KMS-11 (cell line): ENCODE results near the gene ALS2.
A peak's percentile ranks its signal among the peaks of the same experiment; 100 is the strongest.

Experiments
- H2AFZ ChIP-seq: fragments of 200-600 bp; sonication (generic); 2 replicates; pipeline ENCODE4 v1.6.1; 2016; ENCODE audit warnings: antibody characterized with exemption, mixed run types, low read depth
- H3K27ac ChIP-seq: fragments of 200-600 bp; sonication (generic); 2 replicates; pipeline ENCODE4 v1.6.1; 2016; ENCODE audit warnings: mild to moderate bottlenecking, mixed run types
- H3K27me3 ChIP-seq: fragments of 200-600 bp; sonication (generic); 2 replicates; pipeline ENCODE4 v1.6.1; 2017; ENCODE audit warnings: mild to moderate bottlenecking, low read depth, mixed run types, moderate library complexity; ENCODE audit not compliant: insufficient read depth
- H3K36me3 ChIP-seq: fragments of 200-600 bp; sonication (generic); 2 replicates; pipeline ENCODE4 v1.6.1; 2017; ENCODE audit warnings: mild to moderate bottlenecking, mixed run types; ENCODE audit not compliant: insufficient read depth
- H3K4me1 ChIP-seq: fragments of 200-600 bp; sonication (generic); 2 replicates; pipeline ENCODE4 v1.6.1; 2016; ENCODE audit warnings: mild to moderate bottlenecking, low read depth, mixed run types; ENCODE audit not compliant: poor library complexity, severe bottlenecking
- H3K4me2 ChIP-seq: fragments of 200-600 bp; sonication (generic); 2 replicates; pipeline ENCODE4 v1.7.0; 2016; ENCODE audit warnings: mild to moderate bottlenecking, mixed run types
- H3K4me3 ChIP-seq: fragments of 200-600 bp; sonication (generic); IDR thresholded peaks from 2 replicates; pipeline ENCODE4 v1.6.1; 2017; ENCODE audit warnings: low read depth, low read length, mixed read lengths; ENCODE audit not compliant: insufficient read depth
- H3K79me2 ChIP-seq: fragments of 200-600 bp; sonication (generic); 2 replicates; pipeline ENCODE4 v1.6.1; 2016; ENCODE audit warnings: low read depth, mixed run types; ENCODE audit not compliant: insufficient read depth
- H3K9ac ChIP-seq: fragments of 200-600 bp; sonication (generic); 2 replicates; pipeline ENCODE4 v1.6.1; 2016; ENCODE audit warnings: mild to moderate bottlenecking, mixed run types
- H4K20me1 ChIP-seq: fragments of 200-600 bp; sonication (generic); 2 replicates; pipeline ENCODE4 v1.6.1; 2016; ENCODE audit warnings: mild to moderate bottlenecking, mixed run types; ENCODE audit not compliant: insufficient read depth
- CTCF ChIP-seq: fragments of 200-600 bp; sonication (generic); conservative IDR thresholded peaks from 2 replicates; pipeline ENCODE4 v1.6.1; 2017; ENCODE audit warnings: low read depth, mild to moderate bottlenecking, antibody characterized with exemption, low read length, moderate library complexity, mixed read lengths

ALS2 gene

GRCh38 chr2:201781557-201782051, 871 bp upstream of the ALS2 start:
- Histone ChIP-seq H2AFZ (peak overlapping the region; percentile 92), H3K4me2 (peak overlapping the region; percentile 86), H3K4me1 (peaks cover 26% of the 10 kb centered on the region), H3K27ac (peak overlapping the region; percentile 66), H3K36me3 (no peaks in the 10 kb centered on the region), H3K79me2 (peaks cover 21% of the 10 kb centered on the region; the same call in 1 of the 2 replicates), H3K9ac (peak overlapping the region; percentile 64), H4K20me1 (no peaks in the 10 kb centered on the region), H3K27me3 (no peaks in the 10 kb centered on the region), H3K4me3 (peak overlapping the region; percentile 72)
- TF ChIP-seq CTCF = no peak

- Histone ChIP-seq H2AFZ (peak overlapping the region; percentile 92; the same call in 1 of the 2 replicates), H3K79me2 (peaks cover 21% of the 10 kb centered on the region; the same call in 1 of the 2 replicates), H3K4me1 (peaks cover 26% of the 10 kb centered on the region), H3K4me3 (no peak overlapping the region), H3K36me3 (no peaks in the 10 kb centered on the region), H3K27ac (no peak overlapping the region), H4K20me1 (no peaks in the 10 kb centered on the region), H3K9ac (peak overlapping the region; percentile 64), H3K4me2 (peak overlapping the region; percentile 98), H3K27me3 (no peaks in the 10 kb centered on the region)
- no peak for TF ChIP-seq CTCF
Observed at GRCh38 chr2:201779901-201780673, 646 bp downstream of the ALS2 start.

GRCh38 chr2:201777869-201778268, 2.9 kb downstream of the ALS2 start:
- no peaks in the 10 kb centered on the region for H4K20me1 ChIP-seq
- no peak overlapping the region for H2AFZ ChIP-seq
- H3K4me3 ChIP-seq = no peak overlapping the region
- TF ChIP-seq CTCF = no peak
- no peaks in the 10 kb centered on the region for H3K36me3 ChIP-seq
- peaks cover 26% of the 10 kb centered on the region for H3K4me1 ChIP-seq
- H3K4me2 ChIP-seq = no peak overlapping the region
- H3K79me2 ChIP-seq = peaks cover 21% of the 10 kb centered on the region; the same call in 1 of the 2 replicates
- H3K27me3 ChIP-seq = no peaks in the 10 kb centered on the region
- no peak overlapping the region for H3K27ac ChIP-seq
- H3K9ac ChIP-seq = no peak overlapping the region

GRCh38 chr2:201777043-201777442, 3.7 kb downstream of the ALS2 start:
- Histone ChIP-seq H3K79me2 (peaks cover 21% of the 10 kb centered on the region; the same call in 1 of the 2 replicates), H3K4me3 (no peak overlapping the region), H3K4me1 (peaks cover 26% of the 10 kb centered on the region), H2AFZ (no peak overlapping the region), H3K27me3 (no peaks in the 10 kb centered on the region), H4K20me1 (no peaks in the 10 kb centered on the region), H3K4me2 (no peak overlapping the region), H3K36me3 (no peaks in the 10 kb centered on the region), H3K27ac (no peak overlapping the region), H3K9ac (no peak overlapping the region)
- TF ChIP-seq CTCF = no peak
